Measurements from ENCODE around the gene BCR. TPM values are rescaled to one million over a fixed set of nuclear protein-coding genes. Genes with fewer than 3 reads are reported as not detected.

The BCR gene
- total and polyA plus RNA-seq, 2 of the 8 experiments (the other 6 are each of a cell fraction or from before 2014, with no cell fraction given): 66.7 to 130 TPM

DNA sequence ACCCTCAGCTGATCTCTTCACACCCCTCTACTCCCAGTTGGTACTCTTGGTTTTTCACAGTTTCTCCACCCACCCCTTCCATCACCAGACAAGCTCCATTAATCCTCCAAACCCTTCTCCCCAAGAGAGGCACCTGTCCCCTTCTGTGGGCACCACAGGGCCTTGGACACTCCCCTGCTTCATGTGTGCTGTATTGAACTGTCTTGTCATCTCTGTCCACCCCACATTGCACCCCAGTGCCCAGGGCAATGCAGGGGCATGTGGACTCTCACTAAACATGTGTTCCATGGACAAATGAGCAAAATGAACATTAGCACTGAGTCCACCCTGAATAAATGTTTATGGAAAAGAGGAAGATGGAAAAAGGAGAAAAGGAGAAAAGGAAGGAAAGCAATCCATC, 181.4 kb downstream of the BCR start:
- no peak overlapping the region for H2AFZ ChIP-seq (ENCODE audit: low read length)
- H3K4me2 ChIP-seq (ENCODE audit: insufficient read depth in 1 of 2, low read depth in 2 of 2, low read length in 2 of 2): no peak overlapping the region
- H3K56ac ChIP-seq (replicated peaks; ENCODE audit: insufficient read length, low read depth, low read length): no peak overlapping the region
- no peak overlapping the region for H3K9ac ChIP-seq (replicated peaks in 1 of 4; ENCODE audit: extremely low read depth in 1 of 4, low read depth in 3 of 4, low read length in 3 of 4)
- H3K4ac ChIP-seq (replicated peaks; ENCODE audit: insufficient read length, low read depth, low read length): no peak overlapping the region
- no peak overlapping the region for H3K4me3 ChIP-seq (ENCODE audit: extremely low read depth in 1 of 4, insufficient read depth in 2 of 4, low read depth in 3 of 4, low read length in 4 of 4)
- no peak overlapping the region for H2BK20ac ChIP-seq (ENCODE audit: low read length)
- ChIA-PET POLR2A (ENCODE audit: partially characterized antibody) (no interaction called here), CTCF (ENCODE audit: partially characterized antibody) (interaction anchor here (0.6 to 2.0 kb wide), 2 partner anchors 24 to 1689 kb away, joined by 3 to 8 read pairs; no protein-coding TSS in a partner anchor)
- H4K5ac ChIP-seq (ENCODE audit: insufficient read length, low read depth, low read length): no peak overlapping the region
- H3K27ac ChIP-seq (ENCODE audit: low read depth, low read length): no peak overlapping the region
- no peak overlapping the region for H3K23ac ChIP-seq (ENCODE audit: insufficient read length)
- no peak overlapping the region for H3K18ac ChIP-seq (ENCODE audit: extremely low read depth, low read length)
- FAIRE-seq (no peak), DNase-seq (ENCODE audit: low read depth in 1 of 2, low spot score in 2 of 2) (no peak)
- TF ChIP-seq SIRT6 (IDR thresholded peaks at IDR 0.05; ENCODE audit: low read length): no peak
- no peak for TF ChIP-seq TAF7 (optimal IDR thresholded peaks at IDR 0.05; ENCODE audit: borderline replicate concordance, low read depth, low read length)
- no peaks in the 10 kb centered on the region for H3K36me3 ChIP-seq (ENCODE audit: control insufficient read depth in 2 of 4, insufficient read depth in 4 of 4, low read length in 3 of 4)
- no peak overlapping the region for H2BK5ac ChIP-seq (ENCODE audit: low read depth, low read length)
- no peaks in the 10 kb centered on the region for H3K23me2 ChIP-seq (ENCODE audit: low read depth, low read length)
- H3K79me2 ChIP-seq (ENCODE audit: control insufficient read depth in 1 of 2, insufficient read depth in 2 of 2, low read length in 2 of 2): no peaks in the 10 kb centered on the region
- H4K20me1 ChIP-seq (replicated peaks in 1 of 2; ENCODE audit: control insufficient read depth in 1 of 2, insufficient read depth in 2 of 2, low read length in 2 of 2): peaks cover 0 to 4% of the 10 kb centered on the region in 2 experiments
- peaks cover 0 to 2% (median 0%) of the 10 kb centered on the region in 4 experiments; a peak in 1 of 7 replicates for H3K4me1 ChIP-seq (replicated peaks in 1 of 4; ENCODE audit: control insufficient read depth in 3 of 4, insufficient read depth in 4 of 4, low read length in 3 of 4)
- no peak overlapping the region for H2BK120ac ChIP-seq (replicated peaks; ENCODE audit: low read depth, low read length)
- H2BK15ac ChIP-seq (ENCODE audit: low read length): no peak overlapping the region
- peaks cover 50 to 83% (median 72%) of the 10 kb centered on the region in 4 experiments for H3K27me3 ChIP-seq (replicated peaks in 1 of 4; ENCODE audit: control insufficient read depth in 3 of 4, extremely low read depth in 1 of 4, insufficient read depth in 3 of 4, low read length in 3 of 4)
- H2AK5ac ChIP-seq (ENCODE audit: low read depth, low read length): no peak overlapping the region
- no peaks in the 10 kb centered on the region for H3K79me1 ChIP-seq (ENCODE audit: low read depth, low read length)
- no peak overlapping the region for H3K14ac ChIP-seq (ENCODE audit: insufficient read length)
- H3K9me3 ChIP-seq (ENCODE audit: insufficient read depth in 2 of 2, low read depth in 1 of 2, low read length in 1 of 2): no peaks in the 10 kb centered on the region
- no peak overlapping the region for H4K8ac ChIP-seq (ENCODE audit: extremely low read depth, insufficient read depth, low read length)
- no peak overlapping the region for H2BK12ac ChIP-seq (ENCODE audit: low read depth, low read length)
- H4K91ac ChIP-seq (replicated peaks; ENCODE audit: insufficient read length, low read length): no peak overlapping the region

All from H1 (cell line).